GM19438 (cell line): ENCODE measurements around the gene SLC12A5.

Experiments
- ATAC-seq: cut with Tn5 transposase; IDR thresholded peaks from one replicate; pipeline ENCODE4 v1.9.1; 2021; ENCODE audit warnings: low read depth; ENCODE audit not compliant: unreplicated experiment

The SLC12A5 gene

GRCh38 chr20:46100988-46101387 is 72.0 kb downstream of the SLC12A5 start:
- no peak for ATAC-seq

DNA sequence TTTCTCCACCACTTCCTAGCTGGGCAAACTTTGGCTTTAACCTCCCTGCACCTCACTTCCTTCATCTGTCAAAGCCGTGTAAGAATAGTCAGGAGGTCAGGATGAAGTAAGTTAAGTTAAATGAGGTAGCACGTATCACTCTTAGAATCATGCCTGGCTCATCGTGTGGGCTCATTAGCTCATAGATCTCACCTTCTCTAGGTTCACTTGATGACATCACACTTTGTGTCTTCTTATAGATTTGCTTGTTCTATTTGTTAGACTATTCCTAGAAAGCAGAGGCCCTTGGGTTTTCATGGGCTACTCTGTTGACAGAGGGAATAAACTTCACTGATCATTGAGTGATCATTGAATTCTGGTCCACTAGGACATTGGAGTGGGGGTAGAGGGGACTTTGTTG is 72.9 kb downstream of the SLC12A5 start:
- ATAC-seq, result no peak

DNA sequence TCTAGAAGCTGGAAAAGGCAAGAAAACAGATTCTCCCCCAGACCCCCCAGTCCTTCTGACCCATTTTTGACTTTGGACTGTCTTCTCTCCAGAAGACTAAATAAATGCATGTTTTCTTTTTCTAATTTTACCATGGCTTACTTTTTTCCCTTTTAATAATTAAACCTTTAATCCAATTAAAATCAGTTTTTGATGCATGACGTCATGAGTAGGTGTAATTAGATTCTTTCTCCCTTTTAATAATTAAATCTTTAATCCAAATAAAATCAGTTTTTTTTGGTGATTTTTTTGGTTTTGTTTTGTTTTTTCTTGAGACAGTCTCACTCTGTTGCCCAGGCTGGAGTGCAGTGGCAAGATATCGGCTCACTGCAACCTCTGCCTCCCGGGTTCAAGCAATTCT is 73.9 kb downstream of the SLC12A5 start:
- no peak for ATAC-seq

DNA sequence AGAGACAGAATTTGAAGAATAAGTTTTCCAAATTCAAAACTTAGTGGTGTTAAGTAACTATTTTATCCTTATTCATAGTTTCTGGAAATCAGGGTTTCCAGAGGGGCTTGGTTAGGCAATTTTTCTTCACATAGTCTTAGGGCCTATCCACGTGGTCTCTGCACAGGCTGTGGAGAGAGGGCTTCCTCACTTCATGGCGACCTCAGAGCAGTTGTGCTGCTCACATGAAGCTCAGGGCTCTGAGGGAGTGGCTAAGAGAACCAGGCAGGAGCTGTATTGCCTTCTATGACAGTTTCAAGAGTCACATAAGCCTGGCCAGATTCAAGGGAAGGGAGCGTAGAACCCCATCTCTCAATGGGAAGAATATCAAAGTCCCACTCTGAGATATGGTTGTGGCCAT is 75.2 kb downstream of the SLC12A5 start:
- ATAC-seq, result no peak

- ATAC-seq, result no peak
Observed at GRCh38 chr20:46107061-46107460, 78.0 kb downstream of the SLC12A5 start.

- ATAC-seq, result peak; percentile 83
Observed at GRCh38 chr20:46108435-46108841, 79.4 kb downstream of the SLC12A5 start.

DNA sequence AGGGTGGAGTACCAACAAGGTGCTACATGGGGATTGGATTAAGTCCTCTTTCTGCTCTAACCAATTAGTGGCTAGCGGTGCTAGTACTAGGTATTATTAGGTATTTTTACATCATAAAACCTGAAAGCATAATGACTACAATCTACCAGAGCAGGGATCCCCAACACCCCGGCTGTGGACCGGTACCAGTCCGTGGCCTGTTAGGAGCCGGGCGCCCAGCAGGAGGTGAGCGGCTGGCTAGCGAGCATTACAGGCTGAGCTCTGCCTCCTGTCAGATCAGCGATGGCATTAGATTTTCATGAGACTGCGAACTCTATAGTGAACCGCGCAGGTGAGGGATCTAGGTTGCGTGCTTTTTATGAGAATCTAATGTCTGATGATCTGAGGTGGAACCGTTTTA is 80.0 kb downstream of the SLC12A5 start:
- ATAC-seq, result no peak
